ENCODE measurements around the gene CHRNA7. TPM values are rescaled to one million over a fixed set of nuclear protein-coding genes. Genes with fewer than 3 reads are reported as not detected.

The CHRNA7 gene
- total RNA-seq, 1 donor from 2014 or later: 1.5 TPM

DNA sequence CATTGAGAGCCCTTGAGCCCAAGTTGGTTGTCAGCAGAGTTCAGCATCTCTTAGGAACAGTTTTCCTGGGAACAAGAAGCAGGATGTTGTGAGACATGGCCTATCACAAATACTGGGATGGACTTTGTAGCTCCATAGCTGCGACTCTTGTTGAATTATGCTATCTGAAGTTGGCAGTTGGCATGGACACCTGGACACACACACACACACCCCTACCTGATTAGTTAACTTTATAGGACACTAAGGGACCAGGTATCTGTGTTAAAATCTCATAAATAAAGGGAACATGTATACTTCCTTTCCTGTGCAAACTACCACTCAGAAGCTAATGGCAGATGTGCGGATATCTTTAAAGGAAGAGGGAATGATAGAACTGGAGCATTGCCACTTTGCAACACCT is 10.2 kb upstream of the CHRNA7 start:
- Histone ChIP-seq H3K36me3 (ENCODE audit: insufficient read depth, low read length) (no peaks in the 10 kb centered on the region), H3K4me1 (ENCODE audit: insufficient read depth, low read length) (no peaks in the 10 kb centered on the region), H3K4me3 (ENCODE audit: insufficient read depth, low read depth, low read length) (no peak overlapping the region), H3K27ac (ENCODE audit: low read depth, low read length) (no peak overlapping the region), H3K9ac (ENCODE audit: low read length) (no peak overlapping the region), H2AFZ (ENCODE audit: low read depth, low read length) (no peak overlapping the region), H3K27me3 (ENCODE audit: insufficient read depth, low read length) (no peaks in the 10 kb centered on the region), H3K9me3 (ENCODE audit: insufficient read depth, low read depth, low read length) (no peaks in the 10 kb centered on the region), H3K4me2 (ENCODE audit: low read length) (no peak overlapping the region), H3K79me2 (ENCODE audit: insufficient read depth, low read length) (no peaks in the 10 kb centered on the region), H4K20me1 (ENCODE audit: insufficient read depth, low read length) (no peaks in the 10 kb centered on the region)
- DNase-seq (ENCODE audit: low read depth) (no peak), FAIRE-seq (no peak)
- TF ChIP-seq EZH2 (IDR thresholded peaks at IDR 0.05; ENCODE audit: insufficient read depth, low read length): no peak
- TF ChIP-seq, protein P1, sequence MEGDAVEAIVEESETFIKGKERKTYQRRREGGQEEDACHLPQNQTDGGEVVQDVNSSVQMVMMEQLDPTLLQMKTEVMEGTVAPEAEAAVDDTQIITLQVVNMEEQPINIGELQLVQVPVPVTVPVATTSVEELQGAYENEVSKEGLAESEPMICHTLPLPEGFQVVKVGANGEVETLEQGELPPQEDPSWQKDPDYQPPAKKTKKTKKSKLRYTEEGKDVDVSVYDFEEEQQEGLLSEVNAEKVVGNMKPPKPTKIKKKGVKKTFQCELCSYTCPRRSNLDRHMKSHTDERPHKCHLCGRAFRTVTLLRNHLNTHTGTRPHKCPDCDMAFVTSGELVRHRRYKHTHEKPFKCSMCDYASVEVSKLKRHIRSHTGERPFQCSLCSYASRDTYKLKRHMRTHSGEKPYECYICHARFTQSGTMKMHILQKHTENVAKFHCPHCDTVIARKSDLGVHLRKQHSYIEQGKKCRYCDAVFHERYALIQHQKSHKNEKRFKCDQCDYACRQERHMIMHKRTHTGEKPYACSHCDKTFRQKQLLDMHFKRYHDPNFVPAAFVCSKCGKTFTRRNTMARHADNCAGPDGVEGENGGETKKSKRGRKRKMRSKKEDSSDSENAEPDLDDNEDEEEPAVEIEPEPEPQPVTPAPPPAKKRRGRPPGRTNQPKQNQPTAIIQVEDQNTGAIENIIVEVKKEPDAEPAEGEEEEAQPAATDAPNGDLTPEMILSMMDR (IDR thresholded peaks at IDR 0.05; ENCODE audit: insufficient read depth, low read depth, low read length): no peak
- Mint-ChIP-seq H3K4me1 (ENCODE audit: low read depth, unreplicated experiment) (no peaks in the 10 kb centered on the region), H3K36me3 (ENCODE audit: low read depth, unreplicated experiment) (no peaks in the 10 kb centered on the region), H3K27ac (ENCODE audit: unreplicated experiment) (no peak overlapping the region), H3K9me3 (ENCODE audit: unreplicated experiment) (no peaks in the 10 kb centered on the region), H3K4me3 (ENCODE audit: unreplicated experiment) (no peak overlapping the region), H3K27me3 (ENCODE audit: low read depth, unreplicated experiment) (peaks cover 10% of the 10 kb centered on the region)

- peak overlapping the region; percentile 97 for H2AFZ ChIP-seq (ENCODE audit: low read depth, low read length)
- H3K27me3 Mint-ChIP-seq (ENCODE audit: low read depth, unreplicated experiment): peaks cover 35% of the 10 kb centered on the region
- H3K4me3 ChIP-seq (ENCODE audit: insufficient read depth, low read depth, low read length): peak overlapping the region; percentile 60
Observed at GRCh38 chr15:32028921-32029320, 1.4 kb upstream of the CHRNA7 start.

GRCh38 chr15:32029409-32029861 is 880 bp upstream of the CHRNA7 start:
- peak overlapping the region; percentile 85 for H3K4me3 Mint-ChIP-seq (ENCODE audit: unreplicated experiment)
- H3K36me3 ChIP-seq (ENCODE audit: insufficient read depth, low read length): no peaks in the 10 kb centered on the region
- no peaks in the 10 kb centered on the region for H4K20me1 ChIP-seq (ENCODE audit: insufficient read depth, low read length)
- H3K27me3 Mint-ChIP-seq (ENCODE audit: low read depth, unreplicated experiment): peaks cover 36% of the 10 kb centered on the region
- TF ChIP-seq, protein P1 (IDR thresholded peaks at IDR 0.05; ENCODE audit: insufficient read depth, low read depth, low read length): peak; percentile 24
- TF ChIP-seq EZH2 (IDR thresholded peaks at IDR 0.05; ENCODE audit: insufficient read depth, low read length): no peak
- peak overlapping the region; percentile 99 for H3K4me2 ChIP-seq (ENCODE audit: low read length)
- H2AFZ ChIP-seq (ENCODE audit: low read depth, low read length): peak overlapping the region; percentile 97
- peaks cover 3% of the 10 kb centered on the region for H3K4me1 ChIP-seq (ENCODE audit: insufficient read depth, low read length)
- H3K9ac ChIP-seq (ENCODE audit: low read length): peak overlapping the region; percentile 70
- H3K4me3 ChIP-seq (ENCODE audit: insufficient read depth, low read depth, low read length): peak overlapping the region; percentile 60
- no peaks in the 10 kb centered on the region for H3K79me2 ChIP-seq (ENCODE audit: insufficient read depth, low read length)
- no peak overlapping the region for H3K27ac ChIP-seq (ENCODE audit: low read depth, low read length)
- H3K27me3 ChIP-seq (ENCODE audit: insufficient read depth, low read length): peaks cover 28% of the 10 kb centered on the region
- no peak overlapping the region for H3K27ac Mint-ChIP-seq (ENCODE audit: unreplicated experiment)
- no peaks in the 10 kb centered on the region for H3K9me3 Mint-ChIP-seq (ENCODE audit: unreplicated experiment)
- DNase-seq (ENCODE audit: low read depth) (no peak), FAIRE-seq (no peak)
- no peaks in the 10 kb centered on the region for H3K9me3 ChIP-seq (ENCODE audit: insufficient read depth, low read depth, low read length)
- no peaks in the 10 kb centered on the region for H3K4me1 Mint-ChIP-seq (ENCODE audit: low read depth, unreplicated experiment)
- H3K36me3 Mint-ChIP-seq (ENCODE audit: low read depth, unreplicated experiment): no peaks in the 10 kb centered on the region

More at GRCh38 chr15:32028921-32029320, 1.4 kb upstream of the CHRNA7 start:
- TF ChIP-seq, protein P1 (IDR thresholded peaks at IDR 0.05; ENCODE audit: insufficient read depth, low read depth, low read length): no peak
- no peak for TF ChIP-seq EZH2 (IDR thresholded peaks at IDR 0.05; ENCODE audit: insufficient read depth, low read length)
- Histone ChIP-seq H3K27me3 (ENCODE audit: insufficient read depth, low read length) (peaks cover 28% of the 10 kb centered on the region), H3K79me2 (ENCODE audit: insufficient read depth, low read length) (no peaks in the 10 kb centered on the region), H3K27ac (ENCODE audit: low read depth, low read length) (no peak overlapping the region), H4K20me1 (ENCODE audit: insufficient read depth, low read length) (no peaks in the 10 kb centered on the region), H3K9ac (ENCODE audit: low read length) (no peak overlapping the region), H3K36me3 (ENCODE audit: insufficient read depth, low read length) (no peaks in the 10 kb centered on the region), H3K4me2 (ENCODE audit: low read length) (peak overlapping the region; percentile 99), H3K9me3 (ENCODE audit: insufficient read depth, low read depth, low read length) (no peaks in the 10 kb centered on the region), H3K4me1 (ENCODE audit: insufficient read depth, low read length) (peaks cover 3% of the 10 kb centered on the region)
- H3K4me1 Mint-ChIP-seq (ENCODE audit: low read depth, unreplicated experiment): no peaks in the 10 kb centered on the region
- DNase-seq (ENCODE audit: low read depth): no peak
- FAIRE-seq: no peak
- H3K4me3 Mint-ChIP-seq (ENCODE audit: unreplicated experiment): peak overlapping the region; percentile 85
- H3K36me3 Mint-ChIP-seq (ENCODE audit: low read depth, unreplicated experiment): no peaks in the 10 kb centered on the region
- H3K27ac Mint-ChIP-seq (ENCODE audit: unreplicated experiment): no peak overlapping the region
- no peaks in the 10 kb centered on the region for H3K9me3 Mint-ChIP-seq (ENCODE audit: unreplicated experiment)
